ENCODE measurements around the gene UCP3.

UCP3 gene

DNA sequence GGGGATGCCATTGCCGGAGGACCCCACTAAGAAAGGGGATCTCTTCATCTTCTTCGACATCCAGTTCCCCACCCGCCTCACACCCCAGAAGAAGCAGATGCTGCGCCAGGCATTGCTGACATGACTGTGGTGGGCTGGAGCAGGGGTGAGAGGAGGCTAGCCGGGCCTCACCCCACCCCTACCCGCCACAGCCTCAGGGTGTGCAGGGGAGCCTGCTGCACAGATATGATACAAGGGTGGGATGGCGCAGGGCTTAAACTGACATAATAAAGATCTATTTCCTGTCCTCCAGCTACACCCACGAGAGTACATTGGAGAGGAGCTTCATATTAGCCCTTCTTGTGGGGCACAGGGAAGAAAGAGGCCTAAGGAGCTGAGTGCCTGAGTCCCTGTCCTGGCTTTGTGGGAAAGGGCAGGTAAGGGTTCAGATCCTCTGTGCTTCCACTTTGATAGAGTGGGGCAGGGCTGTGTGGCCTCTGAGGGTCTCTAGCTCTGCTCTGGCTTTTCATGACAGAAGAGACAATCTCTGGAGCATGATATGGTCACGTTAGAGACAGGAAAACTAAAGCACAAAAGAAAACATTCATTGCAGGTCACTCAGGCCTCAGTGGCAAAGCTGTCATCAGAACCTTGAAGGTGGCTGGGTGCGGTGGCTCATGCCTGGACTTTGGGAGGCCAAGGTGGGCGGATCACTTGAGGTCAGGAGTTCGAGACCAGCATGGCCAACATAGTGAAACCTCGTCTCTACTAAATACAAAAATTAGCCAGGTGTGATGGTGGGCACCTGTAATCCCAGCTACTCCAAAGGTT lies 38.7 kb downstream of the UCP3 start:
- Histone ChIP-seq H3K27me3 (ENCODE audit: insufficient read depth, low read length, poor library complexity) (no peaks in the 10 kb centered on the region), H3K79me2 (ENCODE audit: insufficient read depth, low read length) (no peaks in the 10 kb centered on the region), H3K9me3 (ENCODE audit: insufficient read depth, low read length, severe bottlenecking) (no peaks in the 10 kb centered on the region), H2AFZ (ENCODE audit: low read depth, low read length) (no peak overlapping the region), H3K4me2 (ENCODE audit: insufficient read depth, low read length) (no peak overlapping the region), H3K36me3 (ENCODE audit: insufficient read depth, low read length) (peaks cover 14% of the 10 kb centered on the region), H3K4me1 (ENCODE audit: insufficient read depth, low read length) (peaks cover 17% of the 10 kb centered on the region; the same call in 1 of the 2 replicates), H3K27ac (ENCODE audit: low read length) (no peak overlapping the region), H3K9ac (ENCODE audit: low read depth, low read length) (no peak overlapping the region), H4K20me1 (ENCODE audit: insufficient read depth, low read length) (peaks cover 8% of the 10 kb centered on the region; the same call in 1 of the 2 replicates), H3K4me3 (ENCODE audit: low read depth in 1 of 2, low read length in 2 of 2) (no peak overlapping the region)
- peak; percentile 52 for DNase-seq
- ATAC-seq (ENCODE audit: insufficient read depth, low read depth), result peak; percentile 56
- TF ChIP-seq, protein P1, sequence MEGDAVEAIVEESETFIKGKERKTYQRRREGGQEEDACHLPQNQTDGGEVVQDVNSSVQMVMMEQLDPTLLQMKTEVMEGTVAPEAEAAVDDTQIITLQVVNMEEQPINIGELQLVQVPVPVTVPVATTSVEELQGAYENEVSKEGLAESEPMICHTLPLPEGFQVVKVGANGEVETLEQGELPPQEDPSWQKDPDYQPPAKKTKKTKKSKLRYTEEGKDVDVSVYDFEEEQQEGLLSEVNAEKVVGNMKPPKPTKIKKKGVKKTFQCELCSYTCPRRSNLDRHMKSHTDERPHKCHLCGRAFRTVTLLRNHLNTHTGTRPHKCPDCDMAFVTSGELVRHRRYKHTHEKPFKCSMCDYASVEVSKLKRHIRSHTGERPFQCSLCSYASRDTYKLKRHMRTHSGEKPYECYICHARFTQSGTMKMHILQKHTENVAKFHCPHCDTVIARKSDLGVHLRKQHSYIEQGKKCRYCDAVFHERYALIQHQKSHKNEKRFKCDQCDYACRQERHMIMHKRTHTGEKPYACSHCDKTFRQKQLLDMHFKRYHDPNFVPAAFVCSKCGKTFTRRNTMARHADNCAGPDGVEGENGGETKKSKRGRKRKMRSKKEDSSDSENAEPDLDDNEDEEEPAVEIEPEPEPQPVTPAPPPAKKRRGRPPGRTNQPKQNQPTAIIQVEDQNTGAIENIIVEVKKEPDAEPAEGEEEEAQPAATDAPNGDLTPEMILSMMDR (IDR thresholded peaks at IDR 0.05; ENCODE audit: borderline replicate concordance, extremely low read depth, low read length, poor library complexity, severe bottlenecking), result no peak
- no peak for TF ChIP-seq EZH2 (IDR thresholded peaks at IDR 0.05; ENCODE audit: borderline replicate concordance, low read depth, low read length, severe bottlenecking)

DNA sequence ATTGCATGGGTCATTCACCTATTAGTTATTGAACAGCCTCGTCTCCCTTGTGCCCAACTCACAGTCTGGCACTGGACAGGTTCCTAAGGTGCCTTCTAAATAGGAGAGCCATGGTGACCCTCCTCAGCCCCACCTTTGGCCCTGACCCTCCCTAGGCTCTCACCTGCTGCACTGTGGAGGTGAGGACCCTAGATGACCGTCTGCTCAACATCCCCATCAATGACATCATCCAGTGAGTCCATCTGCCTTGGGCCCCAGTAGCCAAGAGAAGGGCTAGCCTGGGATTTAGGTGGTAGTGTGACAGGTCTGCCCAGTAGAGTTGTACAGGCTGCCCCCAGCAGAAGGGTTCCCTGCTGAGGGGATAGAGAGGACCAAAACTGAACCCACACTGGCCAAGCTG lies 39.8 kb downstream of the UCP3 start:
- Histone ChIP-seq H3K27ac (ENCODE audit: low read length) (no peak overlapping the region), H3K36me3 (ENCODE audit: insufficient read depth, low read length) (peaks cover 3% of the 10 kb centered on the region), H4K20me1 (ENCODE audit: insufficient read depth, low read length) (peaks cover 2% of the 10 kb centered on the region; the same call in 1 of the 2 replicates), H3K4me1 (ENCODE audit: insufficient read depth, low read length) (peaks cover 13% of the 10 kb centered on the region), H3K4me3 (ENCODE audit: low read depth in 1 of 2, low read length in 2 of 2) (no peak overlapping the region), H3K27me3 (ENCODE audit: insufficient read depth, low read length, poor library complexity) (no peaks in the 10 kb centered on the region), H3K79me2 (ENCODE audit: insufficient read depth, low read length) (no peaks in the 10 kb centered on the region), H2AFZ (ENCODE audit: low read depth, low read length) (no peak overlapping the region), H3K9ac (ENCODE audit: low read depth, low read length) (no peak overlapping the region), H3K9me3 (ENCODE audit: insufficient read depth, low read length, severe bottlenecking) (no peaks in the 10 kb centered on the region), H3K4me2 (ENCODE audit: insufficient read depth, low read length) (no peak overlapping the region)
- ATAC-seq (ENCODE audit: insufficient read depth, low read depth), result no peak
- TF ChIP-seq EZH2 (IDR thresholded peaks at IDR 0.05; ENCODE audit: borderline replicate concordance, low read depth, low read length, severe bottlenecking), result no peak
- TF ChIP-seq, protein P1 (IDR thresholded peaks at IDR 0.05; ENCODE audit: borderline replicate concordance, extremely low read depth, low read length, poor library complexity, severe bottlenecking), result no peak
- no peak for DNase-seq

DNA sequence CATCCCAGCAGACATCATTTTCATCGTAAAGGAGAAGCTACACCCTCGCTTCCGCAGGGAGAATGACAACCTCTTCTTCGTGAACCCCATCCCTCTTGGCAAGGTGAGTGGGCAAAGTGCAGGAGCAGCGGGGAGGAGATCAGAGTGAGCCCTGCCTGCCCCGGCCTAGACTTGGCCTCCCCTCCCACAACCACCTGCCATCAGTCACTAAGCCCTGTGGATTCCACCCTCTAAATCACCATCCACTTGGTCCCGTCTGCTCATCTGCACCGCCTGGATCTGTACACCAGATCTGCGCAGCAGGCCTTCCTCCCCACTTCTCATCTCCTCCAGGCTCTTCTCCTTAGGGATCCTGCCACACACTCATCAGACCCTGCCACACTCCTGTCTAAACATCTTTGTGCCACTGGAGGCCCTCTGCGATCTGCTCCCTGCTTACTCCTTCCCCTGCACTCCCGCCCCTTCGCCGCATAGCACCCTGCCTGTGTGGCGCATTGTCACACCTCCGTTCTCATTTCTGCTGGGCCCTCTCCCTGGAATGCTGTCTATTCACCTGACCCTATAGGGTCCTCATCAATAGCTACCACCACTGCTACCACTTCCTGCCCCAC lies 40.4 kb downstream of the UCP3 start:
- Histone ChIP-seq H3K9me3 (ENCODE audit: insufficient read depth, low read length, severe bottlenecking) (no peaks in the 10 kb centered on the region), H2AFZ (ENCODE audit: low read depth, low read length) (no peak overlapping the region), H3K27me3 (ENCODE audit: insufficient read depth, low read length, poor library complexity) (no peaks in the 10 kb centered on the region), H3K79me2 (ENCODE audit: insufficient read depth, low read length) (no peaks in the 10 kb centered on the region), H3K4me1 (ENCODE audit: insufficient read depth, low read length) (peaks cover 13% of the 10 kb centered on the region), H4K20me1 (ENCODE audit: insufficient read depth, low read length) (no peaks in the 10 kb centered on the region), H3K9ac (ENCODE audit: low read depth, low read length) (no peak overlapping the region), H3K4me2 (ENCODE audit: insufficient read depth, low read length) (no peak overlapping the region), H3K27ac (ENCODE audit: low read length) (no peak overlapping the region), H3K4me3 (ENCODE audit: low read depth in 1 of 2, low read length in 2 of 2) (no peak overlapping the region), H3K36me3 (ENCODE audit: insufficient read depth, low read length) (no peaks in the 10 kb centered on the region)
- ATAC-seq (ENCODE audit: insufficient read depth, low read depth), result no peak
- TF ChIP-seq, protein P1 (IDR thresholded peaks at IDR 0.05; ENCODE audit: borderline replicate concordance, extremely low read depth, low read length, poor library complexity, severe bottlenecking), result no peak
- no peak for TF ChIP-seq EZH2 (IDR thresholded peaks at IDR 0.05; ENCODE audit: borderline replicate concordance, low read depth, low read length, severe bottlenecking)
- no peak for DNase-seq
